NCI-H82 treated with DMSO at 0.1 percent for 48 hours (cell line): ENCODE measurements around the gene MBTD1.
"Not testable (repeated sequence)": the region's sequence is repeated elsewhere in the genome, so short reads cannot be mapped to it uniquely, and the experiment has no call there.

Experiments used
- DNase-seq: peaks from one replicate; lab custom pipeline; 2025; ENCODE audit not compliant: unreplicated experiment; lab: John Stamatoyannopoulos, UW

Gene MBTD1

GRCh38 chr17:51189162-51189561 lies 70.7 kb downstream of the MBTD1 start:
- no peak for DNase-seq

DNA sequence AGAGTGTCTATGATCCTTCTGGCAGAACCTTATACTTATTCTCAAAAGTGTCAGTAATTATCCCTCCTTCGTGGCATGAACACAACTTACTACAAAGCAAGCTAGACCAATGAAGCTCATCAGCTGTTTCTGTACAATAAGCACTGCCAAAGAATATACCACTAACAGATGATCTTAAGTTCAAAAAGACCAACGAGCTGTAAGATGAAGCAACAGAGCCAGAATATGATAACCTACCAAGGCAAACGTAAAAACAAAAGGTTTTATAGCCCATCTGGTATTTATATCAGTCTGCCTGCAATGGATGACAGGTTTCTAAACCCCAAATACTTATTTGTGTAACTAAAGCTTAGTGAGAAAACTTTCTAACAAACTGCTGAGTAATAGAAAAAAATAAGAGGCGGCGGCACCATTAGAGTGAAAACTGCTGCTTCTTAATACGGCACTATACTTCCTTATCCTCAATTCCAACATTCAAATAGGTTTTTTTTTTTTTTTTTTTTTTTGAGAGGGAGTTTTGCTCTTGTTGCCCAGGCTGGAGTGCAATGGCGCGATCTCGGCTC lies 71.5 kb downstream of the MBTD1 start:
- no peak for DNase-seq

- DNase-seq, result no peak
Observed at GRCh38 chr17:51185763-51186332, 74.0 kb downstream of the MBTD1 start.

- DNase-seq, result no peak
Observed at GRCh38 chr17:51184124-51184523, 75.7 kb downstream of the MBTD1 start.

GRCh38 chr17:51180486-51180885 lies 79.4 kb downstream of the MBTD1 start:
- DNase-seq, result no peak

DNA sequence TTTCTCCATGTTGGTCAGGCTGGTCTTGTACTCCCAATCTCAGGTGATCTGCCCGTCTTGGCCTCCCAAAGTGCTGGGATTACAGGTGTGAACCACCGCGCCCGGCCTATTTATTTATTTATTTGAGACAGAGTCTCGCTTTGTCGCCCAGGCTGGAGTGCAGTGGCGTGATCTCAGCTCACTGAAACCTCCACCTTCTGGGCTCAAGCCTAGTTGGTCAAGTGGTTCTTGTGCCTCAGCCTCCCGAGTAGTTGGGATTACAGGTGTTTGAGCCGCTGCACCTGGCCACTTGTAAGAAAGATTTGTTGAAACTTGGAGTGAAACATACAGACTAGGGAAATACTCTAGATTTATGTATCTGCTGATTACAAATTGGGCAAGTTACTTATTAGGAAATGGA lies 87.8 kb downstream of the MBTD1 start:
- not testable (repeated sequence) for DNase-seq

DNA sequence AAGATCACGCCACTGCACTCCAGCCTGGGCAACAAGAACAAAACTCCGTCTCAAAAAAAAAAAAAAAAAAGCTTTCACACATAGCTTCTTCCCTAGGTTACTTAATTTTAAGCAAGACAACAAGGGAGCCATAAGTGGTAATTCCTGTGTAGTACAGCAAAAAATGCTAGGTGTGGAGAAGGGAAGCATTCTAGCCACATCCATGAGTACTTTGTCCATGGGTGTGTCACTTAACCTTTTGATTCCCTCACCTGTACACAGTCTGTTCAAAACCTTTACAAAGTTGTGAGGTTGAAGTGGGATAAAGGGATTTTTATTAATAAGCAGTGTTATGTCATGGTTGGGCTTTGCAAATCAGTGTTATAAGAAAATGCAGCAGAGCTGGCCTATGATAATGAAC lies 89.1 kb downstream of the MBTD1 start:
- DNase-seq, result no peak

DNA sequence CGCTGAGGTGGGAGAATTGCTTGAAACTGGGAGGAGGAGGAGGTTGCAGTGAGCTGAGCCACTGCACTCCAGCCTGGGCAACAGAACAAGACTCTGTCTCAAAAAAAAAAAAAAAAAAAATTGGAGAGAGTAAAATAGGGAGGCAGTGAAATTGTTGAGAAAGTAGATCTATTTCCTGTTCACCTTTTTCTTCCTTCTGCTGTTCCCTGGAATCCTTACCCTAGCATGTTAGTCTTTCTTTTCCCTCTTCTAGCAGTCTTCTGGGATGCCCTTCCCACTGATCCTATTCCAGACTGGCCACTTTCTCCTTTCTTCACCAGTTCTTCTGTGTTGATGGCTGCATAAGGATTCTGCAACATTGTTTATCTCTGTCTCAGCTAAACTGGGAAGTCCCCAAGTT lies 90.5 kb downstream of the MBTD1 start:
- DNase-seq, result no peak

DNA sequence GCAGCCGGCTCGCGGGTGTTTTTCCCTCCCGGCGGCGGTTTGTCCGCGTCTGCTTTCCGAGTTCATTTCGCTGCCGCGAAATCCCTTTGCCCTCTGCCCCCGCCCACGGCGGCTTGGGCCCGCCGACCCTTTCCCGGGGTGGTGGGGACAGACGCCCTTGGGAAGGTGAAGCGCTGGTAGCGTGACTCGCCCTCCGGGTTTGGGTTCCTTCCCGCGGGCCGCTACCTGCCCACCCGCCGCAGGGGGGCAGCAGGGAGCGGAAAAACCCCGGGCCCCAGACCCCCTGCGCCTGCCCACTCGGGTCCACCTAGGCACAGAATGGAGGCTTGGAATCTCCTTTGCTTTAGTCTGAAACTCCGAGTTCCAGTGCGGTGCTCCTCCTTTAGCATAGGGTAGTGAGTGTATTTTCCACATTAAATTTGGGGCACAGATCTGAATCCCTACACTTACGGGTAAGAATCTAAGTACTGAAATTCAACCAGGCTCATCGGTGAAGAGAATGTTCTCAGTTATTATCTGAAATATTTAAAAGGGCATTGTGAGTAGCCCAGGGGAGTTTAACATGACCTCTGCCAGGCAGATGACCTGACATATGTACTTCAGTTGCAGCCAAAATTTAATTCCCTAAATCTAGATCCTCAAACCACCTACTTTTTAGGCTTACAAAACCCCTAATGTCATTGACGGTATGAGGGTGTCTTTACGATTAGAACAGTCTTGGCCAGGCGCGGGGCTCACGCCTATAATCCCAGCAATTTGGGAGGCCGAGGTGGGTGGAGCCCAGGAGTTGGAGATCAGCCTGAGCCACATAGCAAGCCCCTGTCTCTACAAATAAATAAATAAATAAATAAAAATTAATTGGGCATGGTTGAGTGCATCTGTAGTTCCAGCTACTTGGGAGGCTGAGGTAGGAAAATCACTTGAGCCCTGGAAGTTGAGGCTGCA lies 92.6 kb downstream of the MBTD1 start:
- DNase-seq, result peak; percentile 47

DNA sequence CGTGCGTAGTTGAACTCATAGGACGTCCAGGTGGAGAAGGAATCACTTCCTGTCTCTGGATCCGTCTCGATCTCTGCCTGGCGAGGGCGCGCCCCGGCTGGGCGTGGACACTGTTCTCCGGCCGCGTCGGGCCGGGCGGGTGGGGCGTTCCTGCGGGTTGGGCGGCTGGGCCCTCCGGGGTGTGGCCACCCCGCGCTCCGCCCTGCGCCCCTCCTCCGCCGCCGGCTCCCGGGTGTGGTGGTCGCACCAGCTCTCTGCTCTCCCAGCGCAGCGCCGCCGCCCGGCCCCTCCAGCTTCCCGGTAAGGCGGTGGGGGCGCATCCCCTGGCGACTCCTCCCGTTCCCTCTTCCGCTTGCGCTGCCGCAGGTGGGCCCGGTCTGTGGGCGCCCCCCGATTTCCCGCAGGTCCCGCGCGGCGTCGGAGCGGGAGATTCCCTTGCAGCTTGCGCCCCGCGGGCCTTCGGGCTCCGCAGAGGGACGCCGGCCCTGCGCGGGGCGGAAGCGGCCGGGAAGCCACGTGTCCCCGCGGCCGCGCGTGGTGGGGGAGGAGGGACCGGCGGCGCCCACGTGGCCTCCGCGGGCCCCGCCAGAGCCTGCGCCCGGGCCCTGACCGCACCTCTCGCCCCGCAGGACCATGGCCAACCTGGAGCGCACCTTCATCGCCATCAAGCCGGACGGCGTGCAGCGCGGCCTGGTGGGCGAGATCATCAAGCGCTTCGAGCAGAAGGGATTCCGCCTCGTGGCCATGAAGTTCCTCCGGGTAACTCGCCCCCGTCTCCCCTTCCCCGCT lies 93.5 kb downstream of the MBTD1 start, which contains the start of gene NME2:
Gene NME2, plus strand, starts transcription at position 214 of the 789 bp plus-strand sequence. Its CDS starts 420 bp downstream, at position 634.
- DNase-seq, result no peak

- peak; percentile 97 for DNase-seq
Observed at GRCh38 chr17:51165680-51166197, 94.1 kb downstream of the MBTD1 start.

DNA sequence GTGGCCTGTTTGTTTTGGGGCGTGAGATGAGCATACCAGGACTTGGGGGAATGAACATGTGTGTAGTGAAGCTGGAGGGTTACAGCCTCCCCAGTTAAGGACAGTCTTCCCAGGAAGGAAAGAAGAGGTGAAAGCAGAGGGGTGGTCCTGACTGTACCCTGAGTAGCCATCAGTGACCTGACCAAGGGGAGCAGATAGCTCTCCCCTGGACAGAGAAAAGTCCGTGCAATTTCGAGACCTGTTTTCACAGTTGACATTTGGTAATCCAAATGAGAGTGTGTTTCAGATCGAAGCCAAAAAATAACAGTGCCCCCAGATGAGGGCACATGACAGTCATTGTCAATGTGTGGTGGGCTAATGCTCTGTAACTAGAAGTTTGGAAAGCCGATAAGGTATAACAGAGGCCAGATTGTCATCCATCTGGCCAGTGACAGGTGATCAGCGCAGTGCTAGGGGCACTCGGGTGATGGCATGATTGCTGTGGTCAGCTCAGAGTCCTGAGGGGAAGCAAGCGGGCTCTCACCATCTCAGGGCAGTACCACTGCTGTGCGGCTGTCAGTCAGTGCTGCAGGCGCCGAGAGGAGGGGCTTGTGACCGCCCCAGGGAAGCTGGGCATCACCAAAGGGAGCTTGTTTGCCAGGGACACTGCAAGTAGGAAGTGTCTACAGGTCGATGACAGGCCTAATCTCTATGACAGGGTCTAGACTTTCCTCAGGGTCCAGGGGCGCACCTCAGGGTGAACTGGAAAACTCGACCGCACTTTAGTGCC lies 94.8 kb downstream of the MBTD1 start:
- no peak for DNase-seq

GRCh38 chr17:51161541-51161940 lies 98.3 kb downstream of the MBTD1 start:
- DNase-seq, result no peak

DNA sequence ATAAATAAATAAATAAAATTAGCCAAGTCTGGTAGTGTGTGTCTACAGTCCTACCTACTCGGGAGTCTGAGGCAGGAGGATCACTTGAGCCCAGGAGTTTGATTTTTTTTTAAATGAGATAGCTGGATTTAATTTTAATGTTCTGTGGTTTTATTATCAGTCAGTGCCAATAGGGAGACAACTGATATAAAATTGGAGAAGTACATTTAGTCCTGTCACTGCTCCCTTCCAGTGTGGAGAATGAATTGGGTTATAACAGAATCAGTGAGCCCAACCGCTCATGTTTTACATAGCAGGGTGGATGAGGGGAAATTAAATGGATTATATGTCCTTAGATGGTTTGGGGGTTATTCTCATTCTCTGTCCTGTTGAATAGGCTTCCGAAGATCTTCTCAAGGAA lies 100.2 kb downstream of the MBTD1 start:
- no peak for DNase-seq

GRCh38 chr17:51155416-51155815 lies 104.4 kb downstream of the MBTD1 start:
- peak; percentile 78 for DNase-seq

DNA sequence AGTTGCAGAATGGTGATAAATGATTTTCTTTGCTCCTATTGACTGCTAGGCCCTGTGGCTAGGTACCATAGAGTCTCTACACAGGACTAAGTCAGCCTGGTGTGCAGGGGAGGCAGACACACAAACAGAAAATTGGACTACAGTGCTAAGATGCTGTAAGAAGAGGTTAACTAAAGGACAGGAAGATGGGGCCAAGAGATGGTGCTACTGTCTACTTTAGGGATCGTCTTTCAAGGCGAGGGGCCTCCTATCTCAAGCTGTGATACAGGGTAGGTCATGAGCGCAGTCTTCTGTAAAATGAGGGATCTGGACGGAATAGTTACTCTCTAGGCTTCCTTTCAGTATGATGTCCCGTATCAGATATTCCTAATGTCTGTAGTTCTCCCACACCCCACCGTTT lies 105.7 kb downstream of the MBTD1 start:
- peak; percentile 43 for DNase-seq

- peak; percentile 99 for DNase-seq
Observed at GRCh38 chr17:51153210-51154072, 106.4 kb downstream of the MBTD1 start, which contains the start of gene NME1. NME1 (plus strand) TSS chr17:51153559; CDS start chr17:51155655, 2,096 bp downstream.

GRCh38 chr17:51152766-51153209 lies 107.1 kb downstream of the MBTD1 start:
- DNase-seq, result no peak

DNA sequence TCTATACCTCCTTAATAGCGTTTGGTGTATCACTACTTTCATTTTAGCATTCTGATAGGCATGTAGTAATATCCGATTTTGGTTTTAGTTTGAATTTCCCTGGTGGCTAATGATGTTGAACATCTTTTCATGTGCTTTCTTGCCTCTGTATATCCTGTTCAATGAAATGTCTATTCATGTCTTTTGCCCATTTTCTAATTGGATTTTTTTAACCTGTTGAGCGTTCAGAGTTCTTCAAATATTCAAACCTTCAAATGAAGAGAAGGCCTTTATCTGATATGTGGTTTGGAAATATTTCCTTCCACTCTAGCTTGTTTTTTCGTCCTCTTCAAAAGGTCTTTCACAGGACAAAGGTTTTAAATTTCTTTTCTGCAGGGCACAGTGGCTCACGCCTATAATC lies 108.9 kb downstream of the MBTD1 start:
- DNase-seq, result no peak
